ENCODE results near the gene TP73. TPM values are rescaled to one million over a fixed set of nuclear protein-coding genes. Genes with fewer than 3 reads are reported as not detected.

TP73 gene
- total RNA-seq, 1 donor from 2014 or later = 3.6 TPM

DNA sequence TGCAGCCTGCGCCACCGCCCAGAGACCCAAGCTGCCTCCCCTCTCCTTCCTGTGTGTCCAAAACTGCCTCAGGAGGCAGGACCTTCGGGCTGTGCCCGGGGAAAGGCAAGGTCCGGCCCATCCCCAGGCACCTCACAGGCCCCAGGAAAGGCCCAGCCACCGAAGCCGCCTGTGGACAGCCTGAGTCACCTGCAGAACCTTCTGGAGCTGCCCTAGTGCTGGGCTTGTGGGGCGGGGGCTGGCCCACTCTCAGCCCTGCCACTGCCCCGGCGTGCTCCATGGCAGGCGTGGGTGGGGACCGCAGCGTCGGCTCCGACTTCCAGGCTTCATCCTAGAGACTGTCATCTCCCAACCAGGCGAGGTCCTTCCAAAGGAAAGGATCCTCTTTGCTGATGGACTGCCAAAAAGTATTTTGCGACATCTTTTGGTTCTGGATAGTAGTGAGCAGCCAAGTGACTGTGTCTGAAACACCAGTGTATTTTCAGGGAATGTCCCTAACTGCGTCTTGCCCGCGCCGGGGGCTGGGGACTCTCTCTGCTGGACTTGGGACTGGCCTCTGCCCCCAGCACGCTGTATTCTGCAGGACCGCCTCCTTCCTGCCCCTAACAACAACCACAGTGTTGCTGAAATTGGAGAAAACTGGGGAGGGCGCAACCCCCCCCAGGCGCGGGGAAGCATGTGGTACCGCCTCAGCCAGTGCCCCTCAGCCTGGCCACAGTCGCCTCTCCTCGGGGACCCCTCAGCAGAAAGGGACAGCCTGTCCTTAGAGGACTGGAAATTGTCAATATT is 81.0 kb downstream of the TP73 start:
- Histone ChIP-seq H3K27me3 (ENCODE audit: low read depth) (peaks cover 3% of the 10 kb centered on the region), H3K4me1 (no peaks in the 10 kb centered on the region), H3K27ac (no peak overlapping the region), H3K4me3 (no peak overlapping the region), H3K36me3 (peaks cover 37% of the 10 kb centered on the region), H3K9me3 (no peaks in the 10 kb centered on the region)
- DNase-seq = no peak
- TF ChIP-seq, protein P1, sequence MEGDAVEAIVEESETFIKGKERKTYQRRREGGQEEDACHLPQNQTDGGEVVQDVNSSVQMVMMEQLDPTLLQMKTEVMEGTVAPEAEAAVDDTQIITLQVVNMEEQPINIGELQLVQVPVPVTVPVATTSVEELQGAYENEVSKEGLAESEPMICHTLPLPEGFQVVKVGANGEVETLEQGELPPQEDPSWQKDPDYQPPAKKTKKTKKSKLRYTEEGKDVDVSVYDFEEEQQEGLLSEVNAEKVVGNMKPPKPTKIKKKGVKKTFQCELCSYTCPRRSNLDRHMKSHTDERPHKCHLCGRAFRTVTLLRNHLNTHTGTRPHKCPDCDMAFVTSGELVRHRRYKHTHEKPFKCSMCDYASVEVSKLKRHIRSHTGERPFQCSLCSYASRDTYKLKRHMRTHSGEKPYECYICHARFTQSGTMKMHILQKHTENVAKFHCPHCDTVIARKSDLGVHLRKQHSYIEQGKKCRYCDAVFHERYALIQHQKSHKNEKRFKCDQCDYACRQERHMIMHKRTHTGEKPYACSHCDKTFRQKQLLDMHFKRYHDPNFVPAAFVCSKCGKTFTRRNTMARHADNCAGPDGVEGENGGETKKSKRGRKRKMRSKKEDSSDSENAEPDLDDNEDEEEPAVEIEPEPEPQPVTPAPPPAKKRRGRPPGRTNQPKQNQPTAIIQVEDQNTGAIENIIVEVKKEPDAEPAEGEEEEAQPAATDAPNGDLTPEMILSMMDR (IDR thresholded peaks at IDR 0.05) = no peak
- no peak for ATAC-seq
- intact Hi-C loops (cut with DNase I) = no loop called here

DNA sequence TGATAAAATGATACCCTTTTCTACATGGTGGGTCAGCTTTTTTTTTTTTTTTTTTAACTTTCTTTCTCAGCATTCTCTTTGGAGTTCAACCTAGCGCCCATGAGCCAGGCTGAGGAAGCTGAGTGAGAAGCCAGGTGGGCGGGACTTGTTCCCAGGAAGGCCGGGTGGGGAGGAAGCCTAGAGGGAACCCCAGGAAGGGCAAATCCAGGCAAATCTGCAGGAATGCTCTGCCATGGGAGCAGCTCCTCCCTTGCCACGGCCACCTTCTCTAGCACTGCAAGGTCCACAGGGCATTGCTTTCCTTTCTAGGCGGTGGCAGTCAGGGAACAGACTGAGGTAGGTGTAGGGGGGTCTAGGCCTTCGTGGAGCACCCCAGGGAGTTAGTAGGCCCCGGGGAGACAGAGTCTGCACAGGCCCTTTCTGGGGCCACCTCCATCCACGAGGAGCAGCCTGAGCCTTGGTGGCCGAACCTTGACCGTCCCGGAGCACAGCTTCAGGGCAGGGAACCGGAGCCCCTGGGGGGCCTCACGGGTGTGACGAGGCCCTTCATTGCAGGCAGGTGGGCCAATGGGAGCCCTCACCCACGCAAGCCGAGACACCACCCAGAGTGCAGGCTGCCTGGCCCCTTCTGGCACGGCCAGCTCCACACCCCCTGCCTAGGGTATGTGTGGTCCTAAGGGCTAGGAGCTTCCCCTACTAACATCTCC is 81.7 kb downstream of the TP73 start:
- no peak overlapping the region for H3K4me3 ChIP-seq
- no peak overlapping the region for H3K27ac ChIP-seq
- no peak for DNase-seq

DNA sequence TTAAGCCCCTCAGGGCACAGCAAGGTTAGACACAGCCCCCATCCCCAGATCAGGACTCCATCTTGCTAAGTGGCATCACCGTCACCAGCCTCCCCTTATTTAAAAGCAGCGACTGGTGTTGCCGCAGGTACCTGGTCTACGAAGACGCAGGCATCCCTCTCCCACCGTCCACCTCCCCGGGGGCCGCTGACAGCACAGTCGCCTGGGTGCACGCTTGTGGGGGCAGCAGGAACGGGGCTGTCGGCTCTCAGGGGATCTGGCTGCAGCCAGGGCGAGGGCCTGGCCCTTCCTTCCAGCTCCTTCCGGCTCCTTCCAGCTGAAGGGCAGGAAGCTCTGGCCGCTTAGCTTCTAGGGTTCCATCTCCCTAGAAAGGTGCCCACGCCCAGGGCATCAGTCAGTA is 82.3 kb downstream of the TP73 start:
- Histone ChIP-seq H3K4me3 (no peak overlapping the region), H3K9me3 (no peaks in the 10 kb centered on the region), H3K36me3 (peaks cover 45% of the 10 kb centered on the region), H3K27ac (no peak overlapping the region), H3K27me3 (ENCODE audit: low read depth) (peaks cover 3% of the 10 kb centered on the region), H3K4me1 (no peaks in the 10 kb centered on the region)
- intact Hi-C loops (cut with DNase I) = no loop called here
- no peak for ATAC-seq
- TF ChIP-seq, protein P1 (IDR thresholded peaks at IDR 0.05) = no peak
- no peak for DNase-seq

More for the DNA sequence above, 81.7 kb downstream of the TP73 start:
- H3K27me3 ChIP-seq (ENCODE audit: low read depth) = peaks cover 3% of the 10 kb centered on the region
- no peaks in the 10 kb centered on the region for H3K9me3 ChIP-seq
- ATAC-seq = no peak
- TF ChIP-seq, protein P1 (IDR thresholded peaks at IDR 0.05) = no peak
- no peaks in the 10 kb centered on the region for H3K4me1 ChIP-seq
- H3K36me3 ChIP-seq = peaks cover 45% of the 10 kb centered on the region
- intact Hi-C loops (cut with DNase I) = no loop called here

DNA sequence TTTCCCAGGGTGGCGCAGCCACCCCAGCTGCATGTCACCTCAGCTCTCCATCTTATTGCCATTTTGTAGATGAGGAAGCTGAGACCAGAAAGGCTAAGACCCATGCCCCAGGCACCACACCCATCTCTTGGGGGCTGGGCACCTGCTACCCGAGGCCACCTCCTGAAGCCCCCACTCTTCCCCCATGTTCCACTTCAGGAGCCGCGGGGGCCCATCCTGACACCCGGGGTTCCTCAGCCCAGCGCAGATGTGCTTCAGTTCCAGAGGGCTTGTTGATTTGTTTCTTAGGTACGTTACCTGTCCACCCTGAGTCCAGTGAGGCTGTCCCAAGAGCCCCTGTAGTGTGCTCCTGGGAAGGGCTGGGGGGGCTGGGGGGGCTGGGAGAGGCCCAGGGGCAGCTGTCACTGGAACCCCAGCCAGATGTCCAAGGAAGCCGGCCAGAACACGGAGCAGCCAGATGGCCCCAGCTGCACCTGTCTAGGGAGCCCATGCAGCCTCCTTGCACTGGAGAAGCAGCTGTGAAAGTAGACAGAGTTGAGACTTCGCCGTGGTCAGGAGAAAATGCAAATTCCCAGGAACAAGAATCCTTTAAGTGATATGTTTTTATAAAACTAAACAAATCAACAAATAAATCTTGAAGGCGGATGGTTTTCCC is 82.8 kb downstream of the TP73 start:
- no peak overlapping the region for H3K27ac ChIP-seq
- no peak overlapping the region for H3K4me3 ChIP-seq
- TF ChIP-seq, protein P1 (IDR thresholded peaks at IDR 0.05) = no peak
- no peaks in the 10 kb centered on the region for H3K9me3 ChIP-seq
- H3K4me1 ChIP-seq = no peaks in the 10 kb centered on the region
- peaks cover 48% of the 10 kb centered on the region for H3K36me3 ChIP-seq
- peaks cover 3% of the 10 kb centered on the region for H3K27me3 ChIP-seq (ENCODE audit: low read depth)
- ATAC-seq = no peak
- DNase-seq = no peak
- intact Hi-C loops (cut with DNase I) = no loop called here

DNA sequence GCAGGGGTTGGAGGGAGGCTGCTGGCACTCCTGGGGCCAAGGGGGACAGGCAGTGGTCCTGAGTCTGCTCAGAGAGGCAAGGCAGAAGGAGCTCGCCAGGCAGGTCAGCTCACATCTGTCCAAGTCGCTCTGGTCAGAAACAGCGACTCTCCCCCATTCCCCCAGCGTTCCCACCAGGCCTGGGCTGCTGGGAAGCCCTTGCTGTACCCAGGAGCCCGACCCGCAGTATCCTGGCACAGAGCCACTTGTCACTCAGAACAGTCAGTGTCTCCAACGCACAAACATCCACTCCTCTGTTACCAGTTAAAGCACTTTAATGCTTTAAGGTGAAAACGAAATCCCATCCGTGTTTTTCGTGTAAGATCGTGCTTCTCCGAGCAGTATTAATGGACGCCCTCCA is 83.4 kb downstream of the TP73 start:
- Histone ChIP-seq H3K27me3 (ENCODE audit: low read depth) (peaks cover 3% of the 10 kb centered on the region), H3K27ac (no peak overlapping the region), H3K4me1 (no peaks in the 10 kb centered on the region), H3K4me3 (no peak overlapping the region), H3K9me3 (no peaks in the 10 kb centered on the region), H3K36me3 (peaks cover 53% of the 10 kb centered on the region)
- no peak for ATAC-seq
- intact Hi-C loops (cut with DNase I) = no loop called here
- TF ChIP-seq, protein P1 (IDR thresholded peaks at IDR 0.05) = no peak
- DNase-seq = no peak

All from lower lobe of right lung (tissue), 2 donors.